ENCODE results near the gene COA3.

DNA sequence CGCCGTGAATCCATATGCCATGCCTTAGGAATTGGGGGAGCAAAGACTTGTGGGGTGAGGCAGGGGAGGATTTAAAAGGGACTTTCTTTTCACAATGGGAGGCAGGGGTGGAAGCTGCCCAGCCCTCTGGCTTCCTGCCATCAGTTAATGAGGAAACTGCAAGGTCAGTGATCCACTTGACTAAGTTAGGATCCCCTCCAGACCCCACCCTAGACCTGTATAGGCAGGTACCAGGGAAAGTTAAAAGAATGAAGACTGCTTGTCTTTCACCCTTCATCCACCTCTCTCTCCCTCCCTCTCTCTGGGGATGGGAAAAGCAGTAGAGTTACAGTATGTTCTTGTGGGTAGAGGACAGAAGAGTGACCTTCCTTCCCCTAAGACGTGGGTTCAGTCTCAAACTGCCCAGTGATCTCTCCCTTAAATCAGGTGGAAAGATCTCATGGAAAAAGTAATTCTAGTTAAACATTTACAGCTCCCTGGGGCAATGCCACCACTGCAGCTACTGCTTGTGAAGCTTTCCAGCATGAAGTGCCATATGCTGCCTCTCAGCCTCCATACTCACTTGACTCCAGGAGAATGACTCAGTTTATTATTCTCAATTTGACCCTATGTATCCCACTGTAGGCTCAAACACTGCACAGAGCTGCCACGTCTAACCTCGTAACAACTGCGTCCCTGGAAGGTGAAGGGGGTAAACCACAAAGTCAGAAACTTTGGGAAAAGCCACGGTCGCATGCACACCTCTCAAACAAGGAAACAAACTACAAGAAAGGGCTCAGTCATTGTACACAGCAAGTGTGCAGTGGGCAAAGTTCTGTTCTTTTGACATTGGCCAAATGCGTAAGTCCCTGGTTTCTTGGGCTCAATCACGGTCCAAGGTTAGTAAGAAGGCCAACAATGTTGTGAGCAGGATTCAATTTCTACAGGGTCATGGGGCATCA lies 1.2 kb downstream of the COA3 start:
- no peak for TF ChIP-seq BACH2 (CRISPR knock-in tag; IDR thresholded peaks at IDR 0.05; ENCODE audit: borderline replicate concordance)
- no peak for TF ChIP-seq ARNTL (CRISPR knock-in tag; IDR thresholded peaks at IDR 0.05; ENCODE audit: borderline replicate concordance, low read depth)
- no peak for TF ChIP-seq GLIS3 (CRISPR knock-in tag; IDR thresholded peaks at IDR 0.05)
- TF ChIP-seq CREB5 (CRISPR knock-in tag; IDR thresholded peaks at IDR 0.05; ENCODE audit: low read depth) = no peak
- TF ChIP-seq RARB (CRISPR knock-in tag; IDR thresholded peaks at IDR 0.05) = no peak
